ENCODE results near the gene SLC27A3.

The SLC27A3 gene

GRCh38 chr1:153786038-153786790 is 11.0 kb downstream of the SLC27A3 start:
- no peaks in the 10 kb centered on the region for H3K27me3 ChIP-seq (ENCODE audit: insufficient read depth, poor library complexity, severe bottlenecking)
- no peaks in the 10 kb centered on the region for H3K4me1 ChIP-seq (ENCODE audit: insufficient read depth, poor library complexity, severe bottlenecking)
- ATAC-seq (ENCODE audit: low read depth) (no peak), DNase-seq (ENCODE audit: low spot score) (no peak)
- no peaks in the 10 kb centered on the region for H3K9me3 ChIP-seq (ENCODE audit: severe bottlenecking)
- H3K36me3 ChIP-seq (ENCODE audit: low read depth), result no peaks in the 10 kb centered on the region
- H3K4me3 ChIP-seq (ENCODE audit: severe bottlenecking), result no peak overlapping the region
- TF ChIP-seq CTCF (IDR thresholded peaks at IDR 0.05; ENCODE audit: poor library complexity, severe bottlenecking), result no peak
- no peak overlapping the region for H3K27ac ChIP-seq (ENCODE audit: poor library complexity, severe bottlenecking)

- Histone ChIP-seq H3K9me3 (ENCODE audit: severe bottlenecking) (no peaks in the 10 kb centered on the region), H3K36me3 (ENCODE audit: low read depth) (no peaks in the 10 kb centered on the region), H3K4me3 (ENCODE audit: severe bottlenecking) (no peak overlapping the region), H3K4me1 (ENCODE audit: insufficient read depth, poor library complexity, severe bottlenecking) (no peaks in the 10 kb centered on the region), H3K27ac (ENCODE audit: poor library complexity, severe bottlenecking) (no peak overlapping the region), H3K27me3 (ENCODE audit: insufficient read depth, poor library complexity, severe bottlenecking) (no peaks in the 10 kb centered on the region)
- no peak for TF ChIP-seq CTCF (IDR thresholded peaks at IDR 0.05; ENCODE audit: poor library complexity, severe bottlenecking)
- no peak for DNase-seq (ENCODE audit: low spot score)
- no peak for ATAC-seq (ENCODE audit: low read depth)
These were observed 14.3 kb downstream of the SLC27A3 start for GRCh38 chr1:153789478-153790034.

- ATAC-seq (ENCODE audit: low read depth), result no peak
- Histone ChIP-seq H3K4me1 (ENCODE audit: insufficient read depth, poor library complexity, severe bottlenecking) (no peaks in the 10 kb centered on the region), H3K36me3 (ENCODE audit: low read depth) (no peaks in the 10 kb centered on the region), H3K27me3 (ENCODE audit: insufficient read depth, poor library complexity, severe bottlenecking) (no peaks in the 10 kb centered on the region), H3K4me3 (ENCODE audit: severe bottlenecking) (no peak overlapping the region), H3K27ac (ENCODE audit: poor library complexity, severe bottlenecking) (no peak overlapping the region), H3K9me3 (ENCODE audit: severe bottlenecking) (no peaks in the 10 kb centered on the region)
- DNase-seq (ENCODE audit: low spot score), result no peak
- no peak for TF ChIP-seq CTCF (IDR thresholded peaks at IDR 0.05; ENCODE audit: poor library complexity, severe bottlenecking)
These were observed 15.2 kb downstream of the SLC27A3 start for GRCh38 chr1:153790313-153790965.

GRCh38 chr1:153790966-153791647 is 15.9 kb downstream of the SLC27A3 start:
- TF ChIP-seq CTCF (IDR thresholded peaks at IDR 0.05; ENCODE audit: poor library complexity, severe bottlenecking), result no peak
- no peaks in the 10 kb centered on the region for H3K9me3 ChIP-seq (ENCODE audit: severe bottlenecking)
- no peaks in the 10 kb centered on the region for H3K4me1 ChIP-seq (ENCODE audit: insufficient read depth, poor library complexity, severe bottlenecking)
- peak; percentile 65 for ATAC-seq (ENCODE audit: low read depth)
- H3K4me3 ChIP-seq (ENCODE audit: severe bottlenecking), result no peak overlapping the region
- H3K27ac ChIP-seq (ENCODE audit: poor library complexity, severe bottlenecking), result no peak overlapping the region
- no peaks in the 10 kb centered on the region for H3K36me3 ChIP-seq (ENCODE audit: low read depth)
- no peak for DNase-seq (ENCODE audit: low spot score)
- H3K27me3 ChIP-seq (ENCODE audit: insufficient read depth, poor library complexity, severe bottlenecking), result no peaks in the 10 kb centered on the region

All from RWPE2 (cell line).